ENCODE data around the gene MCM3AP. TPM values are rescaled to one million over a fixed set of nuclear protein-coding genes. Genes with fewer than 3 reads are reported as not detected.

MCM3AP gene
- total and polyA plus RNA-seq, 9 of the 15 experiments (the other 6 are each of a cell fraction or from before 2014, with no cell fraction given) = 6.5 to 179 (median 69.6) TPM

GRCh38 chr21:46324390-46325072 is 39.1 kb upstream of the MCM3AP start (continued):
- TF ChIP-seq SMARCC2 (IDR thresholded peaks at IDR 0.05; ENCODE audit: low read depth) = no peak
- no peak for TF ChIP-seq SLC30A9 (CRISPR knock-in tag; IDR thresholded peaks at IDR 0.05)
- no peak for TF ChIP-seq ZNF184 (CRISPR knock-in tag; IDR thresholded peaks at IDR 0.05)
- TF ChIP-seq TCF3 (CRISPR knock-in tag; IDR thresholded peaks at IDR 0.05) = peak; percentile 15; the same call in 1 of the 2 replicates
- peak; percentile 46; the same call in 1 of the 2 replicates for TF ChIP-seq ZNF766 (CRISPR knock-in tag; conservative IDR thresholded peaks at IDR 0.05)
- TF ChIP-seq ZNF23 (CRISPR knock-in tag; IDR thresholded peaks at IDR 0.05) = no peak
- TF ChIP-seq THRA (IDR thresholded peaks at IDR 0.05) = no peak
- no peak for TF ChIP-seq PYGO2 (tag; IDR thresholded peaks at IDR 0.05)
- TF ChIP-seq, protein P1, sequence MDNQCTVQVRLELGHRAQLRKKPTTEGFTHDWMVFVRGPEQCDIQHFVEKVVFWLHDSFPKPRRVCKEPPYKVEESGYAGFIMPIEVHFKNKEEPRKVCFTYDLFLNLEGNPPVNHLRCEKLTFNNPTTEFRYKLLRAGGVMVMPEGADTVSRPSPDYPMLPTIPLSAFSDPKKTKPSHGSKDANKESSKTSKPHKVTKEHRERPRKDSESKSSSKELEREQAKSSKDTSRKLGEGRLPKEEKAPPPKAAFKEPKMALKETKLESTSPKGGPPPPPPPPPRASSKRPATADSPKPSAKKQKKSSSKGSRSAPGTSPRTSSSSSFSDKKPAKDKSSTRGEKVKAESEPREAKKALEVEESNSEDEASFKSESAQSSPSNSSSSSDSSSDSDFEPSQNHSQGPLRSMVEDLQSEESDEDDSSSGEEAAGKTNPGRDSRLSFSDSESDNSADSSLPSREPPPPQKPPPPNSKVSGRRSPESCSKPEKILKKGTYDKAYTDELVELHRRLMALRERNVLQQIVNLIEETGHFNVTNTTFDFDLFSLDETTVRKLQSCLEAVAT (IDR thresholded peaks at IDR 0.05) = no peak
- TF ChIP-seq PTRF (tag; IDR thresholded peaks at IDR 0.05) = no peak
- TF ChIP-seq BDP1 (IDR thresholded peaks at IDR 0.05; ENCODE audit: insufficient read depth, insufficient read length) = no peak
- TF ChIP-seq, protein P2, sequence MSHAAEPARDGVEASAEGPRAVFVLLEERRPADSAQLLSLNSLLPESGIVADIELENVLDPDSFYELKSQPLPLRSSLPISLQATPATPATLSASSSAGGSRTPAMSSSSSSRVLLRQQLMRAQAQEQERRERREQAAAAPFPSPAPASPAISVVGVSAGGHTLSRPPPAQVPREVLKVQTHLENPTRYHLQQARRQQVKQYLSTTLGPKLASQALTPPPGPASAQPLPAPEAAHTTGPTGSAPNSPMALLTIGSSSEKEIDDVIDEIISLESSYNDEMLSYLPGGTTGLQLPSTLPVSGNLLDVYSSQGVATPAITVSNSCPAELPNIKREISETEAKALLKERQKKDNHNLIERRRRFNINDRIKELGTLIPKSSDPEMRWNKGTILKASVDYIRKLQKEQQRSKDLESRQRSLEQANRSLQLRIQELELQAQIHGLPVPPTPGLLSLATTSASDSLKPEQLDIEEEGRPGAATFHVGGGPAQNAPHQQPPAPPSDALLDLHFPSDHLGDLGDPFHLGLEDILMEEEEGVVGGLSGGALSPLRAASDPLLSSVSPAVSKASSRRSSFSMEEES (CRISPR knock-in tag; IDR thresholded peaks at IDR 0.05) = no peak
- no peak for TF ChIP-seq PURB (CRISPR knock-in tag; IDR thresholded peaks at IDR 0.05; ENCODE audit: low read depth)
- no peak for TF ChIP-seq SRF (CRISPR knock-in tag; IDR thresholded peaks at IDR 0.05)
- TF ChIP-seq XRCC4 (IDR thresholded peaks at IDR 0.05; ENCODE audit: extremely low read depth, insufficient read depth, insufficient read length) = no peak
- no peak for TF ChIP-seq HMG20A (CRISPR knock-in tag; conservative IDR thresholded peaks at IDR 0.05)
- peak; percentile 95 for TF ChIP-seq TBP (optimal IDR thresholded peaks at IDR 0.05; ENCODE audit: low read depth, low read length)
- peak; percentile 8; the same call in 1 of the 2 replicates for TF ChIP-seq JUN (IDR thresholded peaks at IDR 0.05; ENCODE audit: borderline replicate concordance, low read depth, low read length)
- no peak for TF ChIP-seq JUN (CRISPR knock-in tag; IDR thresholded peaks at IDR 0.05; ENCODE audit: borderline replicate concordance)
- 0 out of 2 replicates have a peak, but pooled peaks have one; percentile 12 for TF ChIP-seq CBX5 (IDR thresholded peaks at IDR 0.05; ENCODE audit: borderline replicate concordance, low read depth)
- TF ChIP-seq ZBTB12 (CRISPR knock-in tag; IDR thresholded peaks at IDR 0.05) = no peak
- TF ChIP-seq SRSF3 (IDR thresholded peaks at IDR 0.05; ENCODE audit: insufficient read depth, low read length) = no peak
- TF ChIP-seq TRIM24 (IDR thresholded peaks at IDR 0.05) = no peak

All from K562 (cell line).